H1 (cell line): Measurements from ENCODE around the gene MYO9A. TPM values are rescaled to one million over a fixed set of nuclear protein-coding genes. Genes with fewer than 3 reads are reported as not detected.

Experiments used
- CHD1 ChIP-seq: IDR thresholded peaks from 2 replicates; pipeline ENCODE4 v1.6.1; 2012; ENCODE audit warnings: low read depth, low read length, improper control_type of control experiment
- CHD7 ChIP-seq: fragments of 300-600 bp; sonication (generic); IDR thresholded peaks from 2 replicates; pipeline ENCODE4 v1.7.1; 2012; ENCODE audit warnings: low read length, moderate library complexity, mild to moderate bottlenecking, inconsistent platforms; ENCODE audit not compliant: insufficient replicate concordance
- HDAC2 ChIP-seq, 2 experiments: fragments of 300-600 bp in 1 of 2; sonication (generic) in 1 of 2; IDR thresholded peaks; 2 replicates each; pipeline ENCODE4 v1.6.1; 2011 to 2012; ENCODE audit warnings: low read depth in 2 of 2, low read length in 2 of 2, mild to moderate bottlenecking in 2 of 2, moderate library complexity in 2 of 2, borderline replicate concordance in 1 of 2, inconsistent platforms in 1 of 2
- JUN ChIP-seq: IDR thresholded peaks from 2 replicates; pipeline ENCODE4 v1.6.1; 2011; ENCODE audit warnings: low read depth, mild to moderate bottlenecking, improper control_type of control experiment, low read length
- PHF8 ChIP-seq: fragments of 200-600 bp; sonication (generic); conservative IDR thresholded peaks from 2 replicates; pipeline ENCODE4 v1.7.1; 2012; ENCODE audit warnings: low read depth, mild to moderate bottlenecking, inconsistent platforms, low read length, moderate library complexity
- POU5F1 ChIP-seq: IDR thresholded peaks from 2 replicates; pipeline ENCODE4 v1.6.1; 2011; ENCODE audit warnings: low read depth, mild to moderate bottlenecking, low read length, moderate library complexity
- RFX5 ChIP-seq: IDR thresholded peaks from 2 replicates; pipeline ENCODE4 v1.6.1; 2011; ENCODE audit warnings: low read depth, low read length, improper control_type of control experiment, borderline replicate concordance
- polyA plus RNA-seq, 7 experiments: library from polyadenylated mRNA; depleted of rRNA in 3 of 7; stranded (reverse) in 5 of 7; unstranded in 2 of 7; fragments of >200 nt in 5 of 7; fragments of 200-250 nt in 2 of 7; gene quantifications; 1 replicate in 5 of 7; 2 replicates in 1 of 7; 4 replicates in 1 of 7; pipeline versions ENCODE4 v1.2.1 to v1.2.3, GENCODE V29; 2011 to 2013; ENCODE audit warnings: missing spikeins in 2 of 7, mixed read lengths in 2 of 7
- total RNA-seq: library from RNA; stranded (reverse); fragmentation: NEBNext Ultra II Directional; extraction: Animal tissue kit (Norgen Biotek cat#: 25700); gene quantifications from 2 replicates; pipeline ENCODE4 v1.2.1, GENCODE V29; 2021

The MYO9A gene
- total and polyA plus RNA-seq, 2 of the 8 experiments (the other 6 are each of a cell fraction or from before 2014, with no cell fraction given) = 3.9 to 26.0 TPM

- no peak for TF ChIP-seq CHD7
- TF ChIP-seq HDAC2 (IDR thresholded peaks at IDR 0.05; ENCODE audit: borderline replicate concordance in 1 of 2, low read depth in 2 of 2, low read length in 2 of 2) = no peak
- no peak for TF ChIP-seq RFX5
- no peak for TF ChIP-seq POU5F1
- no peak for TF ChIP-seq JUN
- TF ChIP-seq CHD1 = no peak
- TF ChIP-seq PHF8 = no peak
Observed at GRCh38 chr15:72062319-72062718, 55.6 kb downstream of the MYO9A start (continued).
